Effector memory CD4-positive, alpha-beta T cell (primary cell): ENCODE data around the gene TESPA1.
A peak's percentile ranks its signal among the peaks of the same experiment; 100 is the strongest.
"Not testable (repeated sequence)": the region's sequence is repeated elsewhere in the genome, so short reads cannot be mapped to it uniquely, and the experiment has no call there.

Experiments used
- DNase-seq, 3 donors: peaks; one replicate each; pipeline ENCODE4 v3.0.0-alpha.2; 2020
- H3K27ac ChIP-seq: 2 replicates; pipeline ENCODE4 v1.7.0; 2013; ENCODE audit warnings: mild to moderate bottlenecking, low read length, moderate library complexity; ENCODE audit not compliant: insufficient read depth, poor library complexity, severe bottlenecking
- H3K27me3 ChIP-seq: replicated peaks from 2 replicates; pipeline ENCODE4 v1.7.0; 2013; ENCODE audit warnings: mild to moderate bottlenecking, low read length; ENCODE audit not compliant: insufficient read depth, control insufficient read depth, poor library complexity, severe bottlenecking
- H3K36me3 ChIP-seq: 2 replicates; pipeline ENCODE4 v1.7.0; 2013; ENCODE audit warnings: mild to moderate bottlenecking, low read length, moderate library complexity; ENCODE audit not compliant: control insufficient read depth, insufficient read depth
- H3K4me1 ChIP-seq: 2 replicates; pipeline ENCODE4 v1.7.0; 2013; ENCODE audit warnings: low read length, mild to moderate bottlenecking; ENCODE audit not compliant: control insufficient read depth, insufficient read depth, poor library complexity, severe bottlenecking
- H3K4me3 ChIP-seq: 2 replicates; pipeline ENCODE4 v1.7.0; 2013; ENCODE audit warnings: low read length, low read depth, mild to moderate bottlenecking; ENCODE audit not compliant: insufficient read depth, poor library complexity, severe bottlenecking
- H3K9me3 ChIP-seq: 2 replicates; pipeline ENCODE4 v1.7.0; 2013; ENCODE audit warnings: mild to moderate bottlenecking, low read length, moderate library complexity; ENCODE audit not compliant: control insufficient read depth

Gene TESPA1

GRCh38 chr12:54954228-54954627 lies 30.3 kb downstream of the TESPA1 start:
- no peaks in the 10 kb centered on the region for H3K9me3 ChIP-seq

GRCh38 chr12:54950071-54950727 lies 34.4 kb downstream of the TESPA1 start:
- no peak overlapping the region for H3K27ac ChIP-seq
- H3K4me3 ChIP-seq: no peak overlapping the region
- no peaks in the 10 kb centered on the region for H3K9me3 ChIP-seq
- no peaks in the 10 kb centered on the region for H3K4me1 ChIP-seq
- peaks cover 45% of the 10 kb centered on the region for H3K36me3 ChIP-seq
- no peak for DNase-seq
- H3K27me3 ChIP-seq: no peaks in the 10 kb centered on the region

More at GRCh38 chr12:54954228-54954627, 30.3 kb downstream of the TESPA1 start:
- H3K36me3 ChIP-seq: peaks cover 65% of the 10 kb centered on the region
- H3K27ac ChIP-seq: peak overlapping the region; percentile 38
- peaks cover 24% of the 10 kb centered on the region for H3K4me1 ChIP-seq
- H3K27me3 ChIP-seq: no peaks in the 10 kb centered on the region
- DNase-seq: no peak
- no peak overlapping the region for H3K4me3 ChIP-seq

GRCh38 chr12:54949073-54949711 lies 35.4 kb downstream of the TESPA1 start:
- Histone ChIP-seq H3K27me3 (no peaks in the 10 kb centered on the region), H3K9me3 (no peaks in the 10 kb centered on the region), H3K4me3 (no peak overlapping the region), H3K27ac (no peak overlapping the region), H3K4me1 (no peaks in the 10 kb centered on the region), H3K36me3 (peaks cover 41% of the 10 kb centered on the region)
- no peak for DNase-seq

GRCh38 chr12:54948171-54948570 lies 36.4 kb downstream of the TESPA1 start:
- Histone ChIP-seq H3K4me3 (no peak overlapping the region), H3K36me3 (peaks cover 35% of the 10 kb centered on the region), H3K27me3 (no peaks in the 10 kb centered on the region), H3K27ac (no peak overlapping the region), H3K4me1 (no peaks in the 10 kb centered on the region), H3K9me3 (no peaks in the 10 kb centered on the region)
- DNase-seq: no peak

GRCh38 chr12:54945082-54945481 lies 39.5 kb downstream of the TESPA1 start:
- Histone ChIP-seq H3K9me3 (no peaks in the 10 kb centered on the region), H3K27ac (no peak overlapping the region), H3K27me3 (no peaks in the 10 kb centered on the region), H3K36me3 (peaks cover 19% of the 10 kb centered on the region), H3K4me3 (no peak overlapping the region), H3K4me1 (no peaks in the 10 kb centered on the region)
- no peak for DNase-seq

GRCh38 chr12:54943292-54943691 lies 41.3 kb downstream of the TESPA1 start:
- not testable (repeated sequence) for H3K9me3 ChIP-seq, H3K4me3 ChIP-seq, H3K27ac ChIP-seq, H3K36me3 ChIP-seq, H3K27me3 ChIP-seq, H3K4me1 ChIP-seq, DNase-seq

GRCh38 chr12:54941659-54942058 lies 42.9 kb downstream of the TESPA1 start:
- H3K9me3 ChIP-seq: no peaks in the 10 kb centered on the region
- H3K4me3 ChIP-seq: no peak overlapping the region
- H3K36me3 ChIP-seq: no peaks in the 10 kb centered on the region
- peaks cover 1% of the 10 kb centered on the region for H3K4me1 ChIP-seq
- H3K27me3 ChIP-seq: no peaks in the 10 kb centered on the region
- no peak overlapping the region for H3K27ac ChIP-seq
- no peak for DNase-seq

- no peaks in the 10 kb centered on the region for H3K27me3 ChIP-seq
- DNase-seq: no peak
- H3K36me3 ChIP-seq: no peaks in the 10 kb centered on the region
- H3K4me1 ChIP-seq: peaks cover 9% of the 10 kb centered on the region
- no peak overlapping the region for H3K27ac ChIP-seq
- H3K9me3 ChIP-seq: no peaks in the 10 kb centered on the region
- no peak overlapping the region for H3K4me3 ChIP-seq
Measured at GRCh38 chr12:54940727-54941315, 43.7 kb downstream of the TESPA1 start.

GRCh38 chr12:54937929-54938328 lies 46.6 kb downstream of the TESPA1 start:
- Histone ChIP-seq H3K9me3 (no peaks in the 10 kb centered on the region), H3K27me3 (no peaks in the 10 kb centered on the region), H3K36me3 (no peaks in the 10 kb centered on the region), H3K4me1 (peaks cover 23% of the 10 kb centered on the region), H3K27ac (no peak overlapping the region), H3K4me3 (no peak overlapping the region)
- no peak for DNase-seq

GRCh38 chr12:54937376-54937775 lies 47.2 kb downstream of the TESPA1 start:
- H3K27ac ChIP-seq: no peak overlapping the region
- no peaks in the 10 kb centered on the region for H3K9me3 ChIP-seq
- no peaks in the 10 kb centered on the region for H3K36me3 ChIP-seq
- no peak overlapping the region for H3K4me3 ChIP-seq
- peaks cover 26% of the 10 kb centered on the region for H3K4me1 ChIP-seq
- H3K27me3 ChIP-seq: no peaks in the 10 kb centered on the region
- DNase-seq: no peak
